Testis (tissue), 2 donors: ENCODE measurements around the gene TTC7B.

ENCODE experiments used
- CTCF ChIP-seq, 3 experiments: fragments of 450-650 bp in 2 of 3; fragments of 200-600 bp in 1 of 3; sonication (generic) in 1 of 3; IDR thresholded peaks; one replicate each; pipeline ENCODE4 v1.5.1; 2016 to 2019; ENCODE audit warnings: antibody characterized with exemption in 3 of 3, mild to moderate bottlenecking in 2 of 3, moderate library complexity in 1 of 3
- POLR2A ChIP-seq: fragments of 450-650 bp; IDR thresholded peaks from one replicate; pipeline ENCODE4 v1.6.1; 2017; ENCODE audit warnings: antibody characterized with exemption, mild to moderate bottlenecking, moderate library complexity

GRCh38 chr14:90677484-90678050 is 138.7 kb downstream of the TTC7B start:
- TF ChIP-seq CTCF (IDR thresholded peaks at IDR 0.05) (no peak), POLR2A (no peak)
